Lung (tissue), 12 donors: Measurements from ENCODE around the gene GDF15. TPM values are rescaled to one million over a fixed set of nuclear protein-coding genes. Genes with fewer than 3 reads are reported as not detected.
A peak's percentile ranks its signal among the peaks of the same experiment; 100 is the strongest.
"Not testable (repeated sequence)": the region's sequence is repeated elsewhere in the genome, so short reads cannot be mapped to it uniquely, and the experiment has no call there.

Experiments
- ATAC-seq: fragments of 200-7000 bp; cut with Tn5 transposase; one replicate; pipeline ENCODE4 v1.9.1; 2020; ENCODE audit warnings: moderate number of reproducible peaks; ENCODE audit not compliant: insufficient read depth, low FRiP score
- DNase-seq, 3 donors: peaks; one replicate each; pipeline ENCODE4 v3.0.0-alpha.2; 2013 to 2017
- H3K27ac ChIP-seq, 2 donors: one replicate each; pipeline ENCODE4 v1.5.1; 2013; ENCODE audit warnings: mild to moderate bottlenecking in 2 of 2, moderate library complexity in 2 of 2, control low read depth in 1 of 2, inconsistent platforms in 1 of 2, low read depth in 1 of 2, low read length in 1 of 2
- H3K27me3 ChIP-seq, 3 donors: one replicate each; pipeline ENCODE4 v1.5.1; 2013; ENCODE audit warnings: low read length in 2 of 3; ENCODE audit not compliant: control insufficient read depth in 3 of 3, insufficient read depth in 3 of 3
- H3K36me3 ChIP-seq, 4 donors: one replicate each; pipeline ENCODE4 v1.5.1; 2013; ENCODE audit warnings: low read length in 4 of 4, mild to moderate bottlenecking in 1 of 4, moderate library complexity in 1 of 4; ENCODE audit not compliant: control insufficient read depth in 4 of 4, insufficient read depth in 4 of 4
- H3K4me1 ChIP-seq, 5 donors: one replicate each; pipeline ENCODE4 v1.5.1; 2013; ENCODE audit warnings: low read length in 5 of 5, mild to moderate bottlenecking in 2 of 5, moderate library complexity in 1 of 5; ENCODE audit not compliant: control insufficient read depth in 5 of 5, insufficient read depth in 5 of 5
- H3K4me3 ChIP-seq: one replicate; pipeline ENCODE4 v1.5.1; 2013; ENCODE audit warnings: mild to moderate bottlenecking, control low read depth, moderate library complexity
- H3K9ac ChIP-seq, 2 donors: one replicate each; pipeline ENCODE4 v1.5.1; 2013; ENCODE audit warnings: low read length in 2 of 2, control low read depth in 1 of 2; ENCODE audit not compliant: insufficient read depth in 1 of 2
- H3K9me3 ChIP-seq, 4 donors: one replicate each; pipeline ENCODE4 v1.5.1; 2013; ENCODE audit warnings: low read length in 3 of 4, mild to moderate bottlenecking in 1 of 4, moderate library complexity in 1 of 4; ENCODE audit not compliant: control insufficient read depth in 4 of 4, insufficient read depth in 3 of 4
- CTCF ChIP-seq: IDR thresholded peaks from 2 replicates; pipeline ENCODE4 v1.5.1; 2012; ENCODE audit warnings: mild to moderate bottlenecking; ENCODE audit errors: control extremely low read depth, extremely low read depth
- WGBS, 2 donors: extraction: QIAGEN DNeasy Blood & Tissue Kit; methylation state at CpG; one replicate each; pipeline ENCODE4 v1.1.7; 2013; 5-methylcytosine and 5-hydroxymethylcytosine counted together
- polyA plus RNA-seq, 2 donors: library from polyadenylated mRNA; stranded (reverse); fragments of 200-250 nt; gene quantifications; one replicate each; pipeline ENCODE4 v1.2.1, GENCODE V29; 2013
- total RNA-seq, 2 donors: library from RNA; depleted of rRNA in 1 of 2; stranded (reverse); fragments of >200 nt in 1 of 2; gene quantifications; one replicate each; pipeline ENCODE4 v1.2.1, GENCODE V29; 2014 to 2021
- donor health status: control.
- donor health status: control.
- donor health status: Bipolar disorder and iron deficiency.
- donor health status: healthy.
- donor health status: DM: yes; HTN: yes; CAD: no.

GDF15 gene
- total and polyA plus RNA-seq, 4 donors: 45.4 to 119 (median 56.8) TPM

GRCh38 chr19:18344582-18344950 lies 41.4 kb upstream of the GDF15 start:
- H3K4me1 ChIP-seq: peaks cover 0 to 22% (median 2%) of the 10 kb centered on the region in 5 donors
- peak in 1 of 3 donors; percentile 13 for DNase-seq
- H3K36me3 ChIP-seq: peaks cover 0 to 3% (median 0%) of the 10 kb centered on the region in 4 donors
- 72 to 76% methylated on average over 13 of the region's 13 CpGs for WGBS, 2 donors
- no peak for TF ChIP-seq CTCF
- no peak overlapping the region for H3K4me3 ChIP-seq
- H3K9ac ChIP-seq: peak overlapping the region in 1 of 2 donors; percentile 42
- H3K27me3 ChIP-seq: no peaks in the 10 kb centered on the region
- ATAC-seq: no peak
- no peak overlapping the region for H3K27ac ChIP-seq
- no peaks in the 10 kb centered on the region for H3K9me3 ChIP-seq

GRCh38 chr19:18345296-18345695 lies 40.7 kb upstream of the GDF15 start:
- WGBS, 2 donors: 95 to 96% methylated on average over 6 of the region's 6 CpGs
- TF ChIP-seq CTCF: no peak
- DNase-seq: no peak
- no peak for ATAC-seq
- peaks cover 0 to 15% (median 0%) of the 10 kb centered on the region in 5 donors for H3K4me1 ChIP-seq
- no peak overlapping the region for H3K27ac ChIP-seq
- H3K36me3 ChIP-seq: peaks cover 0 to 3% (median under 1%) of the 10 kb centered on the region in 4 donors
- no peaks in the 10 kb centered on the region for H3K9me3 ChIP-seq
- H3K27me3 ChIP-seq: no peaks in the 10 kb centered on the region
- no peak overlapping the region for H3K4me3 ChIP-seq
- no peak overlapping the region for H3K9ac ChIP-seq

DNA sequence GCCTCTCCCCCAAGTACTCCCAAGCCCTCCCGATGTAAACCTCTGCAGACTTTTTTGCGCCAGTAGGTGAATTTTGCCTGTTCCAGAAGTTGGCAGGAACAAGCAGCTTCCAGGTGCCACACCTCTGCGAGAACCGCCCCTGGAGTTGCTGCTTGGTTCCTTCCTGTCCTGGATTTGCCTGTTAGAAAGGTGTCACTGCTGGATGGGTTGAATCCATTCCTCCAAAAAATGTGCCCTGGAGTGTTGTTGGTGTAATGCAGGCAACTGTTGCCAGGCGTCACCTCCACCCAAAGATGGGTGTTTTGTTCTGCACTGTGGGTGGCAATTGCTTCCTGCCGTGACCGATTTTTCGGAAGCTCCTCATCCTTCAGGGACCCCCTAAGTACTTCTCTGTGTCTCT lies 39.9 kb upstream of the GDF15 start:
- H3K9ac ChIP-seq: no peak overlapping the region
- no peak overlapping the region for H3K27ac ChIP-seq
- H3K36me3 ChIP-seq: peaks cover 0 to 4% (median 2%) of the 10 kb centered on the region in 4 donors
- H3K27me3 ChIP-seq: no peaks in the 10 kb centered on the region
- no peak for TF ChIP-seq CTCF
- no peak overlapping the region for H3K4me3 ChIP-seq
- WGBS, 2 donors: 77% methylated on average over 8 of the region's 8 CpGs
- no peaks in the 10 kb centered on the region for H3K9me3 ChIP-seq
- peaks cover 0 to 11% (median 0%) of the 10 kb centered on the region in 5 donors for H3K4me1 ChIP-seq
- ATAC-seq (no peak), DNase-seq (no peak)

DNA sequence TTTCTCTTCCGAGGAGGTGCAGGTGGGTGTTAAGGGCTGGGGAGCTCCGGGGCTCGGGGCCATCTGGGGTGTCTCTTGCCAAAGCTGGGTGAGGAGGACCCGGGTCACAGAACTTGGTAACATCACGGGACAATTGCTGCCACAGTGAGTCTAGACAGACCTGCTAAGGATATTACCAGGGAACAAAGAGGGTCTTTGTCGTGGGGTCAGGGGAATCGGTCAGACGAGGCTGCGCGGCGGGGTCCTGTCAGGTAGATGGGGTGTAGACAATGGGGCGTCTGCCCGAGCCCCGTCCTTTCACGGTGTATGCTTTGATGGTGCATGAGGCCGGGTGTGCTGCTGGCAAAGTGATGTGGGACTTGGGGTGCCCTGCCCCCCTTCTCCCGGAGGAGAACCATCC lies 37.8 kb upstream of the GDF15 start:
- 93 to 95% methylated on average over 17 of the region's 17 CpGs for WGBS, 2 donors
- H3K4me1 ChIP-seq: peaks cover 0 to 7% (median 0%) of the 10 kb centered on the region in 5 donors
- H3K4me3 ChIP-seq: no peak overlapping the region
- H3K36me3 ChIP-seq: peaks cover 0 to 4% (median 2%) of the 10 kb centered on the region in 4 donors
- no peak for ATAC-seq
- DNase-seq: no peak
- no peaks in the 10 kb centered on the region for H3K9me3 ChIP-seq
- no peaks in the 10 kb centered on the region for H3K27me3 ChIP-seq
- no peak overlapping the region for H3K27ac ChIP-seq
- no peak overlapping the region for H3K9ac ChIP-seq
- TF ChIP-seq CTCF: no peak

GRCh38 chr19:18348818-18349339 lies 37.1 kb upstream of the GDF15 start:
- not testable (repeated sequence) for H3K9ac ChIP-seq, H3K9me3 ChIP-seq, H3K4me3 ChIP-seq, H3K27me3 ChIP-seq, H3K4me1 ChIP-seq, DNase-seq, ATAC-seq, H3K36me3 ChIP-seq, H3K27ac ChIP-seq
- 91 to 94% methylated on average over 6 of the region's 6 CpGs for WGBS, 2 donors
